Panc1 (cell line): ENCODE measurements around the gene MAFG.

Experiments
- TF ChIP-seq, protein P1 (sequence below): fragments of 450-650 bp; IDR thresholded peaks from 2 replicates; pipeline ENCODE4 v1.5.1; 2017; ENCODE audit warnings: mild to moderate bottlenecking
- TF ChIP-seq, protein P2 (sequence below), 2 experiments: IDR thresholded peaks; 2 replicates each; pipeline ENCODE4 v1.6.1; 2011 to 2012; ENCODE audit warnings: low read depth in 2 of 2, control low read depth in 1 of 2, low read length in 1 of 2, mild to moderate bottlenecking in 1 of 2, moderate library complexity in 1 of 2; ENCODE audit not compliant: insufficient read depth in 1 of 2

DNA sequence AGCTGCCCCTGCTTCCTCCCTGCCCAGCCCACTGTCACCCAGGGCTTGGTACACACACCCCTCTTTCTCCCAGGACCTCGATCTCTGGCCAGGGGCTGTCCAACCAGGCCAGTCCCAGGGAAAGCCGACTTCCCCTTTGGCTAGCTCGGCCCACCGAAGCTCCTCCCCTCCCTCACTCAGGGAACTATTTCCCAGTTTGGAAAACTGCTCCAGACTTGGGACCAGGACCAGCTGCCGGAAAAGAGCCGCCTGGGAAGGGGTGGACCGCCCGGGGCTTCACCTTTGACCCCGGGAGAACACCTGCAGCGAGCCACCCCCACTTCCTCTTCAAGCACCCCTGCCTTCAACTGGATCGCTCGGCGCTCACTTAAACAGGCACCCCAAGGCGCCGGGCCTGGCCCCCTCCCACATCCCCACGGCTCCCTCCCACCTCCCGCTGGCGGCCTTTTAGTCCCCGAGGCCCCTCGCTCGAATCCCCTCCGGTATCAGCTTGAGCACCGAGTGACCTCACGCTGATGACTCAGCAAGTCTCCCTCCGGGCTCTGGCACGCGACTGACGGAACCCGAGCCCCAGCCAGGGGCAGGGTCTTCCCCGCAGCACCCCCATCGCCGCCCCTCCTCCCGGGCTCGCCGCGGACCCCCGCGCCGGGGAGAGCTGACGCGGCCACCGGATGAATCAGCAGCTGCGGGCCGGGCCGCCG, 934 bp downstream of the MAFG start:
- TF ChIP-seq, protein P1, sequence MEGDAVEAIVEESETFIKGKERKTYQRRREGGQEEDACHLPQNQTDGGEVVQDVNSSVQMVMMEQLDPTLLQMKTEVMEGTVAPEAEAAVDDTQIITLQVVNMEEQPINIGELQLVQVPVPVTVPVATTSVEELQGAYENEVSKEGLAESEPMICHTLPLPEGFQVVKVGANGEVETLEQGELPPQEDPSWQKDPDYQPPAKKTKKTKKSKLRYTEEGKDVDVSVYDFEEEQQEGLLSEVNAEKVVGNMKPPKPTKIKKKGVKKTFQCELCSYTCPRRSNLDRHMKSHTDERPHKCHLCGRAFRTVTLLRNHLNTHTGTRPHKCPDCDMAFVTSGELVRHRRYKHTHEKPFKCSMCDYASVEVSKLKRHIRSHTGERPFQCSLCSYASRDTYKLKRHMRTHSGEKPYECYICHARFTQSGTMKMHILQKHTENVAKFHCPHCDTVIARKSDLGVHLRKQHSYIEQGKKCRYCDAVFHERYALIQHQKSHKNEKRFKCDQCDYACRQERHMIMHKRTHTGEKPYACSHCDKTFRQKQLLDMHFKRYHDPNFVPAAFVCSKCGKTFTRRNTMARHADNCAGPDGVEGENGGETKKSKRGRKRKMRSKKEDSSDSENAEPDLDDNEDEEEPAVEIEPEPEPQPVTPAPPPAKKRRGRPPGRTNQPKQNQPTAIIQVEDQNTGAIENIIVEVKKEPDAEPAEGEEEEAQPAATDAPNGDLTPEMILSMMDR, result no peak
- TF ChIP-seq, protein P2, sequence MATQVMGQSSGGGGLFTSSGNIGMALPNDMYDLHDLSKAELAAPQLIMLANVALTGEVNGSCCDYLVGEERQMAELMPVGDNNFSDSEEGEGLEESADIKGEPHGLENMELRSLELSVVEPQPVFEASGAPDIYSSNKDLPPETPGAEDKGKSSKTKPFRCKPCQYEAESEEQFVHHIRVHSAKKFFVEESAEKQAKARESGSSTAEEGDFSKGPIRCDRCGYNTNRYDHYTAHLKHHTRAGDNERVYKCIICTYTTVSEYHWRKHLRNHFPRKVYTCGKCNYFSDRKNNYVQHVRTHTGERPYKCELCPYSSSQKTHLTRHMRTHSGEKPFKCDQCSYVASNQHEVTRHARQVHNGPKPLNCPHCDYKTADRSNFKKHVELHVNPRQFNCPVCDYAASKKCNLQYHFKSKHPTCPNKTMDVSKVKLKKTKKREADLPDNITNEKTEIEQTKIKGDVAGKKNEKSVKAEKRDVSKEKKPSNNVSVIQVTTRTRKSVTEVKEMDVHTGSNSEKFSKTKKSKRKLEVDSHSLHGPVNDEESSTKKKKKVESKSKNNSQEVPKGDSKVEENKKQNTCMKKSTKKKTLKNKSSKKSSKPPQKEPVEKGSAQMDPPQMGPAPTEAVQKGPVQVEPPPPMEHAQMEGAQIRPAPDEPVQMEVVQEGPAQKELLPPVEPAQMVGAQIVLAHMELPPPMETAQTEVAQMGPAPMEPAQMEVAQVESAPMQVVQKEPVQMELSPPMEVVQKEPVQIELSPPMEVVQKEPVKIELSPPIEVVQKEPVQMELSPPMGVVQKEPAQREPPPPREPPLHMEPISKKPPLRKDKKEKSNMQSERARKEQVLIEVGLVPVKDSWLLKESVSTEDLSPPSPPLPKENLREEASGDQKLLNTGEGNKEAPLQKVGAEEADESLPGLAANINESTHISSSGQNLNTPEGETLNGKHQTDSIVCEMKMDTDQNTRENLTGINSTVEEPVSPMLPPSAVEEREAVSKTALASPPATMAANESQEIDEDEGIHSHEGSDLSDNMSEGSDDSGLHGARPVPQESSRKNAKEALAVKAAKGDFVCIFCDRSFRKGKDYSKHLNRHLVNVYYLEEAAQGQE (IDR thresholded peaks at IDR 0.05; ENCODE audit: insufficient read depth in 1 of 2, low read depth in 2 of 2, low read length in 1 of 2), result no peak
